ENCODE measurements around the gene RNF14.

DNA sequence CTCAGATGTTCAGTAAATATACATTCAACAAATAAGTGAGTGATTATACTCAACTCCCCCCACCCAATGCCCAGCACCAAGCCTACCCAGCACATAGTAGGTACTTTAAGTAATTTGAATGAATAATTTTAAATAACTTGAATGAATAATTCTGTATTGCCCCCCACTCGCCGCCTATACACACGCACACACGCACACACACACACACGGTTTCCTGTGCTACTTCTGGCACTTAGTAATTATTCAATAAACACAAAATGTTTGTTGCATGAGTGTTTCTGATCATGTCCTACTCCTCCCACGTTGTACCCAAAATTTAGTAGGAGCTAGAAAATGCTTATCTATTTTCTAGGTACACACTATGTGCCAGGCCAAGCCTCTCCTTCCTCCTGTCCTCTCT lies 27.1 kb upstream of the RNF14 start:
- TF ChIP-seq CTCF (IDR thresholded peaks at IDR 0.05) (no peak), POLR2AphosphoS5 (IDR thresholded peaks at IDR 0.05; ENCODE audit: insufficient read depth in 1 of 2, low read depth in 1 of 2) (no peak)
